Cardiac fibroblast (primary cell): ENCODE measurements around the gene ATXN7L1.

Experiments
- DNase-seq, 2 donors: peaks; one replicate each; pipeline versions ENCODE4 v3.0.0 to v3.0.0-alpha.2; 2010; ENCODE audit warnings: low read depth in 2 of 2
- H3K4me3 ChIP-seq, 2 donors: replicated peaks in 1 of 2; 1 replicate in 1 of 2; 2 replicates in 1 of 2; pipeline ENCODE4 v1.5.1; 2011; ENCODE audit warnings: low read depth in 2 of 2, low read length in 2 of 2, mild to moderate bottlenecking in 2 of 2, moderate library complexity in 1 of 2
- TF ChIP-seq, protein P1 (sequence below): IDR thresholded peaks from one replicate; pipeline ENCODE4 v1.5.1; 2011; ENCODE audit warnings: low read depth, mild to moderate bottlenecking, low read length, inconsistent platforms

ATXN7L1 gene

DNA sequence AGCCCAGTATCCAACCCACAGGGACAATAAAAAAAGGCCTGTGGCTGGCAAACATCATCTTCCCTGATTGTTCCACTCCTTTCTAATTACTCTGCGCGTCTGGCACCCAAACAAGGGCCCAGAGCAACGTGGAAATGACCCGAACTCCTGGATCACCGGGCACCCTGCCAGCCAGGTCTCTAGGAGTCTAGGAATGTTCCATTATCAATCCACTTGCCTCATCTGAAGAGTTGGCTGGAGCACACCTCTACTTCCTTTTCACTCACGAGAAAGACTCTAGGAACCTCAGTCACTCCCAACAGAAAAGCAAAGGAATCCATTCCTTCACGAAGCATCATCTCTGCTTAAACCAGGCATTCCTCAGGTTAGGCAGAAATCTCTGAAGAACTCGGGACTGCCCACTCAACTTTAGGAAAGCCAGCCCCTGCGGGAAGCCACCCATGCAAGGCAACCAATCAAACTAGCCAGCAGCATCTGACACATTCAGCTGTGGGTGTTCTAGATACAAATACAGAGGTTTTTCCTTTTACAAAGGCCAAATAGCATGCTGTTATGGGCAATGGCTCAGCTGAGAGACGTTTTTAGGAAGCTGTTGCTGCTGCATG, 37.7 kb downstream of the ATXN7L1 start:
- DNase-seq: peak; percentile 28 to 35
- TF ChIP-seq, protein P1, sequence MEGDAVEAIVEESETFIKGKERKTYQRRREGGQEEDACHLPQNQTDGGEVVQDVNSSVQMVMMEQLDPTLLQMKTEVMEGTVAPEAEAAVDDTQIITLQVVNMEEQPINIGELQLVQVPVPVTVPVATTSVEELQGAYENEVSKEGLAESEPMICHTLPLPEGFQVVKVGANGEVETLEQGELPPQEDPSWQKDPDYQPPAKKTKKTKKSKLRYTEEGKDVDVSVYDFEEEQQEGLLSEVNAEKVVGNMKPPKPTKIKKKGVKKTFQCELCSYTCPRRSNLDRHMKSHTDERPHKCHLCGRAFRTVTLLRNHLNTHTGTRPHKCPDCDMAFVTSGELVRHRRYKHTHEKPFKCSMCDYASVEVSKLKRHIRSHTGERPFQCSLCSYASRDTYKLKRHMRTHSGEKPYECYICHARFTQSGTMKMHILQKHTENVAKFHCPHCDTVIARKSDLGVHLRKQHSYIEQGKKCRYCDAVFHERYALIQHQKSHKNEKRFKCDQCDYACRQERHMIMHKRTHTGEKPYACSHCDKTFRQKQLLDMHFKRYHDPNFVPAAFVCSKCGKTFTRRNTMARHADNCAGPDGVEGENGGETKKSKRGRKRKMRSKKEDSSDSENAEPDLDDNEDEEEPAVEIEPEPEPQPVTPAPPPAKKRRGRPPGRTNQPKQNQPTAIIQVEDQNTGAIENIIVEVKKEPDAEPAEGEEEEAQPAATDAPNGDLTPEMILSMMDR: no peak
- no peak overlapping the region for H3K4me3 ChIP-seq

DNA sequence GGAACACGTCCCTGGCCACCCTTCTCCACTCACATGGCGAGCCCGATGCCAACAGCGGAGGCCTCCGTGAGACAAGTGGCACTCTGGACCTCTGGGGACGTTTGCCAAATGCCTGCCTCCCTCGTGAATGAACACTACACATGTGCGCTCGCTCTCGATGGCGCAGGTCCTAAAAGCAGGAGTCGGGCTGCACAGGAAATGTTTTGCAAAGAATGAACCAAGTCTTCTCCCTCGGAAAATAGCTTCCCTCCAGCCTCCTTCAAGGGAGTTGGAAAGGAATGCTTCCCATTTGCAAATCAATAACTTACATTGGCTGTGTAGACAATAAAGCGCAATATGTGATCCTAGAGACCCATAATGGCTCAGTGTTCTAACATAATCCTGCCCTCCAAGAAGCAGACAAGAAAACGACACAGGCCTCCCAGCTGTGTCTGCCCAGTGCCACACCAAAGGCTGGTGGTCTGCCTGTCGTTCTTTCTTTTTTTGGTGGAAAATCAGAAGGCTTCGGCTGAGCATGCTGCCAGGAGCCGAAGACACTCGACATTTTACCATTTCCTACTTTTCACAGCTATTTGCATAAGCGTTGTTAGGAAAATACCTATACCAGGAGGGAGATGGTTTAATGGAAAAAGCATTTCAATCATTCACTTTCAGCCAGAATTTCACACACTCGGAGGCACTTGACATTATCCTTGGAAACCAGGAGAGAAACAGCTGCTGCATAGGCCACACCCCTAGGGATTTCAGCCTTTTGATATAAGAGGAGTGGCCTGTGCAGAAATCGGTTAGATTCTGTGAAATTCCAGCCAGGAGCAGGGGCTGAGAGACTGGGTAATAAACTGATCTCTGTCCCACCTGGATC, 38.4 kb downstream of the ATXN7L1 start:
- no peak overlapping the region for H3K4me3 ChIP-seq
- TF ChIP-seq, protein P1: no peak
- no peak for DNase-seq

DNA sequence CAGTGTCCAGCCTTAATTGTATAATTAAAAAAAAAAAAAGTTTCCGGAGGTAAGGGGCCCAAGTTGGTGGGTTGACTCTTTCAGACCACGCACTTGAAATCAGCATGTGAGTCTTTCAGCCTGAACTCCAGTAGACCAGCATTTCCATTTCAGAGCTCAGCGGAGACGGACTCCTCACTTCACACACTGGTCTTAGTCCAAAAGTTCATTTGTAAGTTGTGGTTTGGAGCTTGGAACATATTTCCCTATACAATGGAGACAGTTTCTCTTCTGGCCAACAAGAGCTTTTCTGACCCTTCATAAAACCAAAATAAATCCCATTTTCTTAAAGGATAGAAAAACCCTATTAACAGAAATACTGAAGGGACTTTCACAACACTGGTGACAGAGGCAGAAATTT, 41.0 kb downstream of the ATXN7L1 start:
- TF ChIP-seq, protein P1: no peak
- no peak overlapping the region for H3K4me3 ChIP-seq

DNA sequence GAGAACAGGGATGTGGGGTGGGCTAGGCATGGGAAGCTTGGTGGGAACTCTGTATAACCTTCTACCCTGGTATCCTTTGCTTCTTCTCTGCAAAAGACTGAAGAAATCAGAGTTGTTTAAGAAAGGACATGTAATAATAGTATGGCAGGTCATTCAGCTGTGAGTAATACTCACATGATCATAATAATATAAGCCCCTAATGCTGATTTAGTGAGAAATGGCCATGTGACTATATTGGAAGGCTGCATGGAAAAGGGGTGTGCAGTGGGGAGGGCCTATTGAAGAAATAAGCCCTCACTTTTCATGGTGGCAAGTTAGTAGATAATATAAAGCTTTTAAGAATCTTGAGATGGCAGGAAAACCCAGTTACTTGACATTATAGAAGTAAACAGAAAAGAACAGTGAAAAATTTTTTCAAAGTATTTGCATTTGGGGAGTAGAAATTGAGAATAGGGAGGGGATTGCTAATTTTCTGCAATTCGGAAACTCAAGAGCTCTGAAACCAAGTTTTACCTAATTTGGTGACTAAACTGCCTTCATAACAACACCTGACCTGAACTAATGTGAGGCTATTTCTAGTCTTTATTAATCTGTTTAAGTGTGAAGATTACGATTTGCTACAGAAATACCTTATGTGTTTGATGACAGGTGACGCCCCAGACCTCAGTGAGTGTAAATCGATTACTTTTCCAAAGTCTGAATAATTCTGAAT, 44.4 kb downstream of the ATXN7L1 start:
- no peak overlapping the region for H3K4me3 ChIP-seq
- TF ChIP-seq, protein P1: no peak
- DNase-seq: peak in 1 of 2 donors; percentile 36

More for the DNA sequence above, 41.0 kb downstream of the ATXN7L1 start:
- no peak for DNase-seq

DNA sequence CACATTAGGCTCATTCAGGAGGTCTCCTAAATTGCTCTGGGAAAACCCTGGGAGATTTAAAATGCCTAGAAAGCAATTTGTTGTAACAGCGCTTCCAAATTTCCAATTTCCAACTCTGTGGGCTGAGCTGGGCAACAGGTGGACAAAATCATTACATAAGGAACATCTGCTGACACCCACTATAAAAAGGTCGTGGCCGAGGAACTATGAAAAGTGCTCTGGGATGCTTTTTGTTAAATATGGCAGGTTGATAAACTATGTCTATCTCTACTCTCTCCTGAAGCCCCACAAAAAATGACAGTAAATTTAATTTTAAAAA, 45.1 kb downstream of the ATXN7L1 start:
- no peak overlapping the region for H3K4me3 ChIP-seq
- no peak for DNase-seq
- TF ChIP-seq, protein P1: no peak

DNA sequence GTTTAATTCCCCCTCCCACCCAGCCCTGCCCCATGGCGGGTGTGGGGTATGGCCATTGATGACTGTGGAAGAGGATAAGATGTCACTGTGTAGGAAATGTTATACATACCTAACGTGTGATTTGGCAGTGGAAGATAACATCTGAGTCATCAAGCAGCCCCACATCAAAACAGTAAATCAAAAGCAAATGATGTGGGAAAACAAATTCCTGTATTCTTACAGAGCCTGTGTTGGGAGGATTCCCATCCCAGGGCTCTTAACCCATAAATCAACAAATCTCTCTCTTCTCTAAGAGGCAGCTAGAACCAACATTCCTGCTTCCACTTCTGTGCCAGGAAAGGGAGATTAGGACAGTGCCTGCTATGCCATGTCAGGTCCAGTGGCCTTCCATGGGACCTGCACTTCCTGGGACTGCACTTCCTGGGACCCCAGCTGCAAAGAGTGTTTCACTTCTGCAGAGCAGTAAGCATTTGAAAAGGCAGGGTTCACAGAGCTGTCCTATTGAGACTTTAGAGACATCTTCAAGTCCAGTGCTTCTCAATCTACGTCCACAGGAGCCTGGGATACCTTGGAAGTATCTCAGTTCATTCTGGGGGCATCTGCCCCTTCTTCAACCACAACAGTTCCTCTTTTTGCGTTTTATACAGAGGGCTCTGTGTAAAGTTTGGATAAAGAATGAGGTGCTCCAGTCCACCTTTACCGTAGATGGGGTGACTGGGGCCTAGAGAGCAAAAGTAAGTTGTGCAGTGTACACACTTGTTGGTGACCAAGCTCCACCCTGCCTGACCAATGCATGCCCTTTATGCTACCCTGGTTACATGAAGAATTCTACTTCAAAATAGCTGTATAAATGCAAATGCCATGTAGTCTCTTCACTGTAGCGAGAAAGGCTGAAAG, 45.7 kb downstream of the ATXN7L1 start:
- no peak overlapping the region for H3K4me3 ChIP-seq
- TF ChIP-seq, protein P1: no peak
- DNase-seq: peak; percentile 90 to 96
